GM19240 (cell line): ENCODE measurements around the gene RIT2.

Source experiments
- DNase-seq: peaks from one replicate; pipeline ENCODE4 v3.0.0; 2011; ENCODE audit warnings: low spot score; ENCODE audit not compliant: insufficient read length

RIT2 gene

GRCh38 chr18:43115076-43115921, at the start of gene RIT2:
Gene RIT2 (minus strand): TSS chr18:43115685.
- no peak for DNase-seq

DNA sequence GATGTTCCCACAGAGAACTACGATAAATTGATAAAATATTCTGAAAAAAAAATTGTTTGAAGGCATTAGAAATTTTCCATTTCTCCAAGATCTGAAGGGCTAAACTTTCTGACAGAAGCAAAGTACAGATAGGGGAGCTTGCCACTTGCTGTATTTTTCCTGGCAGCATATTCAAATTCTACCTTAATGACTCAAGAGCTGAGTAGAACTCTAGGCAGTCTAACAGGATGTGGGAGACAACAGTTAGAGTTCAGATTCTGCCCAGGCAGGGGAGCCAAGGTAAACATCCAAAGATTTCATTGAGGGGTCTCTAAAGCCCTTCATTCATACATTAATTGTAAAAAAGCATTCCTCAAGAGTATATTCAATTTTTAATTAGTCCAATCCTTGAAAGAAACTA, 46.0 kb upstream of the RIT2 start:
- no peak for DNase-seq

DNA sequence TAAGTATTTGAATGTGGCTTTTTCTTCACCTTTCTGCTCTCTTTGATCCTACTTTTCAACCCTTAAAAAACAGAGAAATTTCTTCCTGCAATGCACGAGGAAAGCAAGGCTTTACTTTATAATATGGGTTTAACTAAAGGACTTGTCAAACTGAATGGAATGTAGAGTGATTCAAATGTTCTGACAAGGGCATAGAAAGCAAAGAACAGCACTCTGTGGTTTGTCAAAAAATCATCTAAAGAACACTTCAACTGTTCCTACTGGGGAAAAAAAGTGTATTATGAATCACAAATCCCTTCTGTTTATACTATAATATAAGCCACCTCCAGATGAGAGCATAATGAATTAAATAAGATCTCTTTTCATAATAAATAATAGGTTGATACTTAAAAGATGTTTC, 45.0 kb upstream of the RIT2 start:
- no peak for DNase-seq

DNA sequence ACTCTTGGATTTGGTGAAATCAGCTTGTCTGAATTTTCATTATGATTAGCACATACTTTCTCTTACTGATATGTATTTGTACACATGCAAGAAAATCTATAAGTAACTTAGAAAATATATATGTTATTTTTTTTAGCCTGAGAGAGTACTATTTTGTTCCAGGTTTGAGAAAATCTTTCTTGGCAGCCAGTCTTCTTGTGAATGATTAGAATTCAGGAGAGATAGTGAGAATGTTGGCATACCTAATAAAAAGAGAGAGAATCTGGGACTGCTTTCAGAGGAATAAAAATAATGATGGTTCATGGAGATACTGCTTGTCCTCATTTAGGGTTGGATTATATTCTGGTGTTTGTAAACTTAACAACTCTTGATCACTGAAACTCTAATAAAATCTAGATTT, 44.4 kb upstream of the RIT2 start:
- no peak for DNase-seq

GRCh38 chr18:43159086-43159770, 43.7 kb upstream of the RIT2 start:
- no peak for DNase-seq

DNA sequence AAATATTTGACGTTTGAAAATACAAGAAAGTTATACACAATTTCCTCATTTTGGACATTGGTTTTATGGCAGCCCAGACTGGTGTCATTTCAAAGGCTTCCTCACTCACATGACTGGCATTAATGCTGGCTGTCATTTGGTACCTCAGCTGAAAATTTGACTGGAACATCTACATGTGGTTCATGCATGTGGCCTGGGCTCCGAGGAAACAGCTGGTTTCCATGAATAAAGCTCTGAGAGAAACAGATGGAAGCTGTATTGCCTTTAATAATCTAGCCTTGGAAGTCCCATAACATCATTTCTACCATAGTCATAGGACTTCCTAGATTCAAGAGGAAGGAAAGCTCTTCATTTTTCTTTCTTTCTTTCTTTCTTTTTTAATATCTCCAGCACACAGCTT, 42.9 kb upstream of the RIT2 start:
- no peak for DNase-seq

DNA sequence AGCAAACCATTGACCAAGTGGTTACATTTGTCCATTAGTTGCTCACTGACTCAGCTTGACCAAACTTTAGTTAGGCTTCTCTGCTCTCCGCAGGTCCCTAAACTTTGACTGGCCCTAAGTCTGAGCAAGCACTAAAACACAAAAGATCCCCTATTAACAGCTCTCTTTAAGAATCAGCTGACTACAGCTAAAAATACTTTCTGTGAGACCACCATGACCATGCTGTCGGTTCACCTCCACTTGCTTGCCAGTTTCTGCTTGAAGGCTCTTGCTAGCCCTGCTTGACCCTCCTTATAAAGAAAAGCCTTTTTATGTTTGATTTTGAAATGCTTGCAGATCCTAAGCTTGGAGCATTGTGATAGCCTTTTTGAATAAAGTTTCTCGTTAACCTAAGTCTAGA, 40.4 kb upstream of the RIT2 start:
- DNase-seq, result no peak

GRCh38 chr18:43148231-43148630, 32.7 kb upstream of the RIT2 start:
- no peak for DNase-seq

GRCh38 chr18:43141208-43141607, 25.7 kb upstream of the RIT2 start:
- no peak for DNase-seq

DNA sequence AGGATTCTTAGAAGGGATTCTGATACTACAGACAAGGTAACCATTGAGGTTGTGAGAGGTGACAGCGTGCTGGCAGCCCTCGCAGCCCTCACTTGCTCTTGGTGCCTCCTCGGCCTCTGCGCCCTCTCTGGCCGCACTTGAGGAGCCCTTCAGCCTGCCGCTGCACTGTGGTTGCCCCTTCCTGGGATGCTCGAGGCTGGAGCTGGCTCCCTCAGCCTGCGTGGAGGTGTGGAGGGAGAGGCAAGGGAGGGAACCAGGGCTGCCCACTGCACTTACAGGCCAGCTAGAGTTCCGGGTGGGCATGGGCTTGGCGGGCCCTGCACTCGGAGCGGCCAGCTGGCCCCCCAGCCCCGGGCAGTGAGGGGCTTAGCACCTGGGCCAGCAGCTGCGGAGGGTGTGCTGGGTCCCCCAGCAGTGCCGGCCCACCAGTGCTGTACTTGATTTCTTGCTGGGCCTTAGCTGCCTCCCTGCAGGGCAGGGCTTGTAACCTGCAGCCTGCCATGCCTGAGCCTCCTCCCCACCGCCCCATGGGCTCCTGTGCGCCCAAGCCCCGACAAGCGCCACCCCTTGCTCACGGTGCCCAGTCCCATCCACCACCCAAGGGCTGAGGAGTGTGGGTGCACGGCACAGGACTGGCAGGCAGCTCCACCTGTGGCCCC, 23.9 kb upstream of the RIT2 start:
- DNase-seq, result no peak

DNA sequence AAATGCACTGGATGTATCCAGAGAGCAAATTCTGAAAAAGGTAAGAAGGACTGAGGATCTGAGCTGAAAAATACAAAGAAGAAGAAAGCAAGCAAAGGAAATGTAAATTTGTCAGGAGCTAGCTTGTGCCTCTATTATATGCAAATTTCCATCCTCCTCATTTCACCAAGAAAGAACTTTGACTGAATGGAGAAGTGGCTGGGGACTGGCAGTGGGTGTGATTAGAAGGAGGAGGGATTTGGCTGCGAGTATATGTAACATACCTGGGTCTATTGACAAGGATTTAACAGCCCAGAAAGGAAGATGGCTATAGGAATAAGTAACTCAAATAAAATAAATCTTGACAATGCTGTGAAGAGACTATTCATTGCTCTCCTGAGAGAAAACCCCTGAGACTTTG, 19.4 kb upstream of the RIT2 start:
- no peak for DNase-seq

DNA sequence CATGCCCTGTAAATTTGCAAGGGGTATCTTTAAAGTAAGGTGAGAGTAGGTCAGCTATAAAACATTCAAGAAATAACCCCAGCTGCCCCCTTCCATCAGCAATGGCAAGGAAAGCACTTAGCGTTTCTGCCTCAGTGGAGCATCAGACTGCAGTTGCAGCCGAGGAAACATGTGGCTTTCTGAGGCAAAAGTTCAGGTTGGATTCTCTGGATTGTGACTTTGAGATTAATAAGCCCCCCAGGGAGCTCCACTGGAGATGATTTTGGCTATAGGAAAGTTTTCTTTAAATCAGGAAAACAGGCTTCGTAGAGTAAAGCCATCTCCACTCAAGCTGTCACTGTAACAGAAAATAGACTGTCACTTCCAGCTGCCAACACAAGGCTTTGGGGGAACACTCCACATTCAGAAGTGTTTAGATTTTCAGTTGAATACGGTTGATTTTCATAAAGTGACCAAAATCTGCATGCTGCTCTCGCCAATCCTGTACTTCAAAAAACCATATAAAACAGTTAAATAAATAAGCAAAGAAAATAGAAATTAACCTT, 15.3 kb upstream of the RIT2 start:
- DNase-seq, result no peak

GRCh38 chr18:43129946-43130524, 14.6 kb upstream of the RIT2 start:
- DNase-seq, result no peak

- DNase-seq, result no peak
These were observed 10.0 kb upstream of the RIT2 start for GRCh38 chr18:43125471-43125870.

- no peak for DNase-seq
These were observed 7.5 kb upstream of the RIT2 start for GRCh38 chr18:43122955-43123354.

DNA sequence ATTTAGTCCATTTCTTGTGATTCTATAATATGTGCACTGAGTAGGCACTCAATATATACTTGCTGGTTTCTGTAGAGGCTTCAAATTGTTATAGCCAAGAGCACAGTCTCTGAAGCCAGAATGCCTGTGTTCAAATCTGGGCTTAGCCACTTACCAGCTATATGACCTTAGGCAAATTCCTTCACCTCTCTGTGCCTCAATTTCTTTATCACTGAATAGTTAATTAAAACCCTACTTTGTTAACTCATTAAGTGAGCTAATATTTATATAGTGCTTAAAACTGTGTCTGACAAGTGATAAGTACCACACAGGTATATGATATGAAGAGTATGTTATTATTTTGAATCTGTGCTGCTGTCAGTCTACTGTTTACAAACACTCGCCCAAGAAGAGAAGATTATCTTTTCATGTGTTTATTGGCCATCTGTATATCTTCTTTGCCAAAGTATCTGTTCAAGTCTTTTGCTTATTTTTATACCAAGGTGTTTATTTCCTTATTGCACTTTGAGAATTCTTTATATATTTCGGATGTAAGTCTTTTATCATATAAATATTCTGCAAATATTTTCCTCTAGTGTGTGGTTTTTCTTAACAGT, 1.3 kb upstream of the RIT2 start:
- no peak for DNase-seq

GRCh38 chr18:43113220-43113895, 2.1 kb downstream of the RIT2 start:
- DNase-seq, result no peak

DNA sequence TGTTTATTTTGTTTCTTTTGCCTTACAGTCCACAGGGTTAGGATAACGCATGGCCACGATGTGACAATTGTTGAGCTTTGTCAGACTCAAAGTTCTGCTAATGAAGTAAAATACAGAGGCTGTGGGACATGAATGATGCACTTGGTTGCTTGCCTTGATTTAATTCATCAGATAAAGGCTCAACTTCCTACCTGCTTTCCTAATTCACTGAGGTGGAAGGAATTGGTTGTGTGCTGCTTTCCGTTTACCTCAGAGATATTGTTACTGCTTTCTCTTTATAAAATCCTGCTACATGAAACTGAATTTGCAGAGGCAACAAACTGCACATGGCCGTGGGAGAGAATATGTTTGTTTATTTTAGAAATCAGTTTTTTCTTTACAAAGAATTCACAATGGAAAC, 6.6 kb downstream of the RIT2 start:
- DNase-seq, result no peak

GRCh38 chr18:43108469-43108868, 7.0 kb downstream of the RIT2 start:
- DNase-seq, result no peak

DNA sequence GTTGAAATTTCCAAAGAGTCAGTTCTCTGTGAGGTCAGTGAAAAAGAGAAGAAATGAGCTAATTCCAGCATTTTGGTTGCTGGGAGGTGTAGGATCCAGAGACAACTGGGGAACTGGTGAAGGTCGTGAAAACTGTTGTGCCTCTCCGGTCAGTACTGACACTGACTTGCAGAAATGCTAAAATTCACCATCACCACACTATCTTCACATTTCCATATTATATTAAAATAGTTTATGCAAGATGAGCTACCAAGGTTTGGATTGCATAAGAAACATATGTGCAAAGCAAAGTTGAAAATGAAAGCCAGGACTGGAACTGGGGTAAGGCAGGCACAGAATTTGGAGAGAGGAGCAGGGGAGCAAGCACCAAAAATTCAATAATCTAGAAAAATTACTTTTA, 21.8 kb downstream of the RIT2 start:
- no peak for DNase-seq

- no peak for DNase-seq
These were observed 22.9 kb downstream of the RIT2 start for GRCh38 chr18:43092539-43092938.
